Measurements from ENCODE around the gene ZNF444.
"Not testable (repeated sequence)": the region's sequence is repeated elsewhere in the genome, so short reads cannot be mapped to it uniquely, and the experiment has no call there.

Gene ZNF444

GRCh38 chr19:56162258-56162657, 21.2 kb downstream of the ZNF444 start:
- TF ChIP-seq CTCF (conservative IDR thresholded peaks at IDR 0.05; ENCODE audit: low read depth): no peak
- ChIA-PET POLR2A (ENCODE audit: low non-redundant PET) (no interaction called here), CTCF (no interaction called here)
- DNase-seq (ENCODE audit: low spot score): no peak
- H3K27ac ChIP-seq: no peak overlapping the region

- no peak for DNase-seq (ENCODE audit: low spot score)
- TF ChIP-seq CTCF (conservative IDR thresholded peaks at IDR 0.05; ENCODE audit: low read depth): no peak
- H3K27ac ChIP-seq: no peak overlapping the region
- ChIA-PET CTCF (no interaction called here), POLR2A (ENCODE audit: low non-redundant PET) (no interaction called here)
These were observed 22.0 kb downstream of the ZNF444 start for GRCh38 chr19:56163097-56163496.

- no peak for TF ChIP-seq CTCF (conservative IDR thresholded peaks at IDR 0.05; ENCODE audit: low read depth)
- DNase-seq (ENCODE audit: low spot score): peak; percentile 34
- H3K27ac ChIP-seq: no peak overlapping the region
- ChIA-PET CTCF (no interaction called here), POLR2A (ENCODE audit: low non-redundant PET) (no interaction called here)
These were observed 26.0 kb downstream of the ZNF444 start for GRCh38 chr19:56167064-56167578.

GRCh38 chr19:56170261-56170660, 29.2 kb downstream of the ZNF444 start:
- H3K27ac ChIP-seq: no peak overlapping the region
- DNase-seq (ENCODE audit: low spot score): peak; percentile 70
- ChIA-PET CTCF (interaction anchor here (1.0 kb wide), 1 partner anchor 94 kb away, joined by 3 read pairs; no protein-coding TSS in a partner anchor), POLR2A (ENCODE audit: low non-redundant PET) (interaction anchor here (0.7 kb wide), 2 partner anchors 13 to 105 kb away, joined by 4 to 14 read pairs; no protein-coding TSS in a partner anchor)
- no peak for TF ChIP-seq CTCF (conservative IDR thresholded peaks at IDR 0.05; ENCODE audit: low read depth)

GRCh38 chr19:56174086-56174485, 33.0 kb downstream of the ZNF444 start:
- H3K27ac ChIP-seq: no peak overlapping the region
- ChIA-PET CTCF (interaction anchor here (1.0 kb wide), 1 partner anchor 98 kb away, joined by 3 read pairs; no protein-coding TSS in a partner anchor), POLR2A (ENCODE audit: low non-redundant PET) (no interaction called here)
- DNase-seq (ENCODE audit: low spot score): no peak
- no peak for TF ChIP-seq CTCF (conservative IDR thresholded peaks at IDR 0.05; ENCODE audit: low read depth)

- TF ChIP-seq CTCF (conservative IDR thresholded peaks at IDR 0.05; ENCODE audit: low read depth): no peak
- no peak for DNase-seq (ENCODE audit: low spot score)
- ChIA-PET CTCF (no interaction called here), POLR2A (ENCODE audit: low non-redundant PET) (no interaction called here)
- no peak overlapping the region for H3K27ac ChIP-seq
These were observed 33.5 kb downstream of the ZNF444 start for GRCh38 chr19:56174550-56174949.

- DNase-seq (ENCODE audit: low spot score); POLR2A ChIA-PET (ENCODE audit: low non-redundant PET); H3K27ac ChIP-seq; CTCF ChIA-PET: not testable (repeated sequence)
These were observed 34.8 kb downstream of the ZNF444 start, which contains the start of gene GALP for GRCh38 chr19:56175861-56176307. Gene GALP (plus strand): TSS chr19:56176008. CDS start chr19:56177109, 1,101 bp downstream.

- H3K27ac ChIP-seq; DNase-seq (ENCODE audit: low spot score); POLR2A ChIA-PET (ENCODE audit: low non-redundant PET): not testable (repeated sequence)
- CTCF ChIA-PET: interaction anchor here (0.6 kb wide), 1 partner anchor 213 kb away, joined by 3 read pairs; no protein-coding TSS in a partner anchor
These were observed 35.2 kb downstream of the ZNF444 start for GRCh38 chr19:56176310-56176709.
